GM21526 (cell line): ENCODE results near the gene ULK1.

Experiments used
- ATAC-seq: cut with Tn5 transposase; IDR thresholded peaks from one replicate; pipeline ENCODE4 v1.9.1; 2021; ENCODE audit warnings: moderate library complexity; ENCODE audit not compliant: unreplicated experiment, low FRiP score

The ULK1 gene

DNA sequence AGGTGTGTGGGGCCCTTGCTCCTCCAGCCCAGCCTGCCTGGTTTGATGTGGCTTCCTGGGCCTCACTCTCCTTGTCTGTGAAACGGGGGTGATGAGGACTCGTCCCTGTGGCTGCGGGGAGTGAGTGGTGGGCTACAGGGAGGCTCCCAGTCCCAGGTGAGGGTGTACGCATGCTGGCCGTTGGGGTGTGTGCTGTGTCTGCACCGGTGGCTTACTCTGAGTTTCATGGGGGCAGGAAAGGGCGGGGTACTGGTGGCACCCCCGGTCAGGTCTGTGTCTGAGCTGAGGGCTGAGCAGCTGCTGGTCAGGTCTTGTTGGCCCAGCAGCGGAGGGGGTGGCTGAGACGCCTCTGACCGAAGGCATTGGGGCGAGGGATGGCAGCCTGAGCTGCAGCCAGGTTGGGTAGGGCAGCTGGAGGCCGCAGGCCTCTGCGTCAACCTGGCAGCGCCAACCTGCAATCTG, 11.2 kb downstream of the ULK1 start:
- ATAC-seq = no peak

GRCh38 chr12:131907379-131908091, 13.1 kb downstream of the ULK1 start:
- ATAC-seq = no peak

GRCh38 chr12:131908092-131909080, 14.0 kb downstream of the ULK1 start:
- ATAC-seq = no peak

GRCh38 chr12:131909081-131909751, 14.8 kb downstream of the ULK1 start:
- no peak for ATAC-seq

GRCh38 chr12:131909752-131910219, 15.4 kb downstream of the ULK1 start:
- no peak for ATAC-seq

DNA sequence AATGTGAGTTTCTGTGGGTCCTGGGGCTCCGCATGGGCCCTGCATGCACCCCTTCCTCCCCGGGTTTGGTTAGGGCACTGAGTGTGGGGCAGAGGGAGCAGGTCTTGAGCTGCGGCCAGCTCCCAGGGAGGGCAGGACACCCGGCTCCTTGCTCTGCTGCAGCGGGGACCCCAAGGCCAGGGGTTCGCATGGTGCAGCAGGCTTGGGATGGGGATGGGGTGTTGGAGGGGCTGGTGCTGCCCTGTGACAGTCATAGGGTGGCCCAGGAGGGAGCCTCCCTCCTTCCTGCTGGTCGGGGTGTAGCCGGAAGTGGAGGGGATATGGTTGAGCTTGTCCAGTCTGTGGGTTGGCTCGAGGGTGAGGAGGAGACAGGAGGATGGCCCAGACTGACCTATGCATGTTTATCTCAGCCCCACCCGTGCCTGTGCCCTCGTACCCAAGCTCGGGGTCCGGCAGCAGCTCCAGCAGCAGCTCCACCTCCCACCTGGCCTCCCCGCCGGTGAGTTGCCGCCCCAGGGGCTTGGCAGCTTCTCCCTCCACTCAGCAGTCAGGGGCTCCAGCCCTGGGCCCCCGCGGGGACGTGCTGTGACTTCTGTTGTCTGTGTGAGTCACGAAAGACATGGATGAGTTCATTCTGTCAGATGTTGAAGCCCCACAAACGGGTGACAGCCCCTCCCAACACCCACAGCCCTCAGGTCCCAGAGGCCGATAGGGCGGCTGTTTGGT, 16.0 kb downstream of the ULK1 start:
- no peak for ATAC-seq

GRCh38 chr12:131911028-131911650, 16.7 kb downstream of the ULK1 start:
- no peak for ATAC-seq

DNA sequence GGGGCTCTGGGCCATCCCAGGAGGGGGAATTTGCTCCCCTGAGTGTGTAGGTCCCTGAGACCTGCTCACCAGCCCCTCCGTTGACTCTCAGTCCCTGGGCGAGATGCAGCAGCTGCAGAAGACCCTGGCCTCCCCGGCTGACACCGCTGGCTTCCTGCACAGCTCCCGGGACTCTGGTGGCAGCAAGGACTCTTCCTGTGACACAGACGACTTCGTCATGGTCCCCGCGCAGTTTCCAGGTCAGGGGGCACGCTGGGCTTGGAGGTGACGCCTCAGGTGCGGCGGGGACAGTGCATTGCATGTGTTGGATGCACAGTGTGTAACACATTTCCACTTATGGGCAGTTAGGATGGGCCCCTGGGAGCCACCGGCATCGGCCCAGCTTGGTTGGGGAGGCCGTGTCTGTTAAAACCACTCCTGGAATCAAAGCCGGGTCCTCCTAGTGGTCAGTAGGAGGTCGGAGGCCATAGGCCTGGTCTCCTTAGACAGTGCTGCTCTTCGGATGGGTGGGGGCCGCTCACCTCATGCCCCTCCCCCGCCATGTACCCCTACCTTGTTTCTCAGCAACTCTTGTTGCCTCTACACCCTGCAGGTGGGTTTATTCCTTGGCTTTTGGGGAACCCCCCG, 17.5 kb downstream of the ULK1 start:
- ATAC-seq = no peak

- no peak for ATAC-seq
These were observed 18.3 kb downstream of the ULK1 start for GRCh38 chr12:131912518-131913274.

DNA sequence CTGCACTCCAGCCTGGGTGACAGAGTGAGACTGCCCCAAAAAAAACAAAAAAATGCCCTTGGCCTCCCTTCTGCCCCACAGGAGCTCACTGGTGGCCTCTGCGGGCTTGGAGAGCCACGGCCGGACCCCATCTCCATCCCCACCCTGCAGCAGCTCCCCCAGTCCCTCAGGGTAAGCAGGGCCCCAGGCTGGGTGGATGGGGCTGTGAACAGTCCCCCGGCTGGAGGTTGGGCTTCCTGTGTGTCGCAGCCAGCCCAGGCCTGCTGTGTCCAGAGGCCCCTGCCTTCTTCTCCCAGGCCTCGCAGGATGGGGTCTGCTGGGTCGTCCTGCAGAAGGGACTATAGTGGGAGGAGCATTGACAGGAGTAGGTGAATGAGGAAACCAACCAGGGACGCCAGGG, 19.2 kb downstream of the ULK1 start:
- ATAC-seq = no peak

- no peak for ATAC-seq
These were observed 19.8 kb downstream of the ULK1 start for GRCh38 chr12:131914179-131914702.

DNA sequence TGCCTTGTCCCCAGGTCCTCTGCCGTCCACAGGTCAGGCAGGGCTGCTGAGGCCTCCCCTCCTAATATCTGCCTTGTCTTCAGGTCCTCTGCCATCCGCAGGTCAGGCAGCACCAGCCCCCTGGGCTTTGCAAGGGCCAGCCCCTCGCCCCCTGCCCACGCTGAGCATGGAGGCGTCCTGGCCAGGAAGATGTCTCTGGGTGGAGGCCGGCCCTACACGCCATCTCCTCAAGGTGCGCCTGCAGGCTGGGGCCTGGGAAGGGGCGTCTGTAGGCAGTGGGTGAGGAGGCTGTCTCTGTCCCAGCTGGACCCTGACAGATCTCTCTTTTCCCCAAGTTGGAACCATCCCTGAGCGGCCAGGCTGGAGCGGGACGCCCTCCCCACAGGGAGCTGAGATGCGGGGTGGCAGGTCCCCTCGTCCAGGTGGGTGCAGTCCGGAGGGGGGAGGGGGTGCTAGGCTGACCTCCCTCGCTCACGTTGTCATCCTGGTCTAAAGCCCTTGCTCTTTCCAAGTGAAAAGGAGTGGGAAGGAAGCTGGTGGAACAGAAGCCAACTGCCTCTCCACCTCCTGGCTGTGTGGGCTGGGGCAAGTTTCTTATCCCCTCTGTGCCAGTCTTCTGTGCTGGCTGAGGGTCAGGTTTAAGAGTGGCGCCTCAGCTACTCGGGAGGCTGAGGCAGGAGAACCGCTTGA, 20.7 kb downstream of the ULK1 start:
- no peak for ATAC-seq

DNA sequence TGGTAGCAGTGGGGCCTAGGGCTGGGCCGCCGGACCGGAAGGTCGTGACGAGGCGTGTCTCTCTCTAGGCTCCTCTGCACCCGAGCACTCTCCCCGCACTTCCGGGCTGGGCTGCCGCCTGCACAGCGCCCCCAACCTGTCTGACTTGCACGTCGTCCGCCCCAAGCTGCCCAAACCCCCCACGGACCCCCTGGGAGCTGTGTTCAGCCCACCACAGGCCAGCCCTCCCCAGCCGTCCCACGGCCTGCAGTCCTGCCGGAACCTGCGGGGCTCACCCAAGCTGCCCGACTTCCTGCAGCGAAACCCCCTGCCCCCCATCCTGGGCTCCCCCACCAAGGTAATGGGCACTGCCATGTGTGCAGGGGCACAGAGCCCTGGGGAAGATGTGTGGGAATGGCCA, 21.4 kb downstream of the ULK1 start:
- no peak for ATAC-seq

DNA sequence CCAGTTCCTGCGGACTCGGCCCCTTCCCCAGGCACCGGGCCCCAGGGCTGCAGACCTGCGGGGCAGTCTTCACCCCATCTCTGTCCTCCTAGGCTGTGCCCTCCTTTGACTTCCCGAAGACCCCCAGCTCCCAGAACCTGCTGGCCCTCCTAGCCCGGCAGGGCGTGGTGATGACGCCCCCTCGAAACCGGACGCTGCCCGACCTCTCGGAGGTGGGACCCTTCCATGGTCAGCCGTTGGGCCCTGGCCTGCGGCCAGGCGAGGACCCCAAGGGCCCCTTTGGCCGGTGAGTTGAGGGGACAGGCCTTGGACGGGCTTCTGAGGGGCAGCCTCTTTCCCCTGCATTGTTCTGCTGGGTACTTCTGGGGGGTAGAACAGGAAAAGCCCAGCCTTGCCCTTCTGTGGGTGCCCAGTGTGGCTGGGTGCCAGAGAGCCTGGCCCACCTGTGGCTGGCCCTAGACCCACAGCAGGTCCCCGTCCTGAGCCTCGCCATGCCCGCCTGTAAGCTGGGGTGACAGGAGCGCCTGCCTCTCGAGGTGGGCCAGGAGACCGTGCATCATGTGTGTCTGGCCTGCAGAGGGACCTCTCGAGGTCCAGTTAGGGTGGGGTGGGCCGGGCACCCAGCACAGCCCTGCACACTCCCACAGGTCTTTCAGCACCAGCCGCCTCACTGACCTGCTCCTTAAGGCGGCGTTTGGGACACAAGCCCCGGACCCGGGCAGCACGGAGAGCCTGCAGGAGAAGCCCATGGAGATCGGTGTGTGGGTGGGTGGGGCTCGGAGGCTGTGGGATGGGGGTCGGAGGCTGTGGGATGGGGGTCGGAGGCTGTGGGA, 22.1 kb downstream of the ULK1 start:
- ATAC-seq = no peak

- no peak for ATAC-seq
These were observed 22.8 kb downstream of the ULK1 start for GRCh38 chr12:131917139-131917710.

GRCh38 chr12:131917711-131918306, 23.4 kb downstream of the ULK1 start:
- ATAC-seq = no peak
